Astrocyte (in vitro differentiated cells and primary cell): ENCODE measurements around the gene THOC3. TPM values are rescaled to one million over a fixed set of nuclear protein-coding genes. Genes with fewer than 3 reads are reported as not detected.
"Not testable (repeated sequence)": the region's sequence is repeated elsewhere in the genome, so short reads cannot be mapped to it uniquely, and the experiment has no call there.

Source experiments
- DNase-seq: peaks from one replicate; pipeline ENCODE4 v3.0.0-alpha.2; 2010; ENCODE audit warnings: low read depth
- FAIRE-seq: peaks from 2 replicates; lab custom pipeline; 2011; peaks lifted over from hg19 to GRCh38; lab: Jason Lieb, UNC
- H2AFZ ChIP-seq: 2 replicates; pipeline ENCODE4 v1.6.0; 2012; ENCODE audit warnings: low read depth, low read length, inconsistent platforms
- H3K27ac ChIP-seq: 2 replicates; pipeline ENCODE4 v1.5.1; 2011; ENCODE audit warnings: low read depth, low read length, inconsistent platforms
- H3K27me3 ChIP-seq: 2 replicates; pipeline ENCODE4 v1.6.0; 2011; ENCODE audit warnings: low read length, inconsistent platforms; ENCODE audit not compliant: insufficient read depth
- H3K36me3 ChIP-seq: 2 replicates; pipeline ENCODE4 v1.5.1; 2011; ENCODE audit warnings: low read length, inconsistent platforms; ENCODE audit not compliant: insufficient read depth
- H3K4me1 ChIP-seq: 2 replicates; pipeline ENCODE4 v1.5.1; 2011; ENCODE audit warnings: low read length, inconsistent platforms; ENCODE audit not compliant: insufficient read depth
- H3K4me2 ChIP-seq: 2 replicates; pipeline ENCODE4 v1.6.0; 2012; ENCODE audit warnings: low read length, inconsistent platforms
- H3K4me3 ChIP-seq: 2 replicates; pipeline ENCODE4 v1.5.1; 2011; ENCODE audit warnings: low read depth, mild to moderate bottlenecking, low read length, inconsistent platforms; ENCODE audit not compliant: insufficient read depth
- H3K79me2 ChIP-seq: 2 replicates; pipeline ENCODE4 v1.6.0; 2012; ENCODE audit warnings: mild to moderate bottlenecking, low read length, inconsistent platforms; ENCODE audit not compliant: insufficient read depth
- H3K9ac ChIP-seq: 2 replicates; pipeline ENCODE4 v1.6.0; 2012; ENCODE audit warnings: mild to moderate bottlenecking, low read length, inconsistent platforms
- H3K9me3 ChIP-seq: 2 replicates; pipeline ENCODE4 v1.5.1; 2012; ENCODE audit warnings: low read depth, mild to moderate bottlenecking, low read length, inconsistent platforms; ENCODE audit not compliant: insufficient read depth
- H4K20me1 ChIP-seq: 2 replicates; pipeline ENCODE4 v1.6.0; 2012; ENCODE audit warnings: low read length, inconsistent platforms; ENCODE audit not compliant: insufficient read depth
- H3K27ac Mint-ChIP-seq: one replicate; pipeline ENCODE4 v1.8.0; 2021; ENCODE audit warnings: mild to moderate bottlenecking, mixed read lengths; ENCODE audit not compliant: unreplicated experiment
- H3K27me3 Mint-ChIP-seq: one replicate; pipeline ENCODE4 v1.8.0; 2021; ENCODE audit warnings: low read depth, mixed read lengths; ENCODE audit not compliant: unreplicated experiment
- H3K36me3 Mint-ChIP-seq: one replicate; pipeline ENCODE4 v1.8.0; 2021; ENCODE audit warnings: low read depth, mixed read lengths; ENCODE audit not compliant: unreplicated experiment
- H3K4me1 Mint-ChIP-seq: one replicate; pipeline ENCODE4 v1.8.0; 2021; ENCODE audit warnings: low read depth, mixed read lengths; ENCODE audit not compliant: unreplicated experiment
- H3K4me3 Mint-ChIP-seq: one replicate; pipeline ENCODE4 v1.8.0; 2021; ENCODE audit warnings: mild to moderate bottlenecking, moderate library complexity, mixed read lengths; ENCODE audit not compliant: unreplicated experiment
- H3K9me3 Mint-ChIP-seq: one replicate; pipeline ENCODE4 v1.8.0; 2021; ENCODE audit warnings: mild to moderate bottlenecking, mixed read lengths; ENCODE audit not compliant: unreplicated experiment
- total RNA-seq: library from RNA; stranded (reverse); gene quantifications from 2 replicates; pipeline ENCODE4 v1.2.1, GENCODE V29; 2021

Gene THOC3
- total RNA-seq, 1 donor from 2014 or later = 55.0 TPM

DNA sequence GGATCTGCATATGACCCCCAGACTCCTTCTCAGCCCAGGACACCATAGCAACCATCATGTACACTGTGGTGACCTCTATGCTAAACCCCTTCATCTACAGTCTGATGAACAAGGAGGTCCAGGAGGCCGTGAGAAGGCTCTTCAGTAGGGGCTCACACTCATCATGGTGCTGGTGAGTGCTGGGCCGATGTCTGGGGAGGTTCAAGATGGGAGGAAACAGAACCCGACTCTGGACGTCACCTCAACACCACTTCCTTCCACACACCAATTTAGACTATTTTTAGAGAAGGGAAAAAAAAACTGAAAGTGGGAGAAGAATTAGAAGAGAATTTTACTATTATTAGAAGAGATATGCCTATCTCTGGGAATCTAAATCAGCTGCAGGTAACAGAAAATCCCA is 39.1 kb upstream of the THOC3 start:
- H3K27ac ChIP-seq, H3K27me3 Mint-ChIP-seq, H3K36me3 Mint-ChIP-seq, H4K20me1 ChIP-seq, H3K36me3 ChIP-seq, H3K4me1 ChIP-seq, H3K9me3 Mint-ChIP-seq, H3K4me1 Mint-ChIP-seq, H3K4me3 ChIP-seq, H3K9me3 ChIP-seq, FAIRE-seq, H3K9ac ChIP-seq, H3K27me3 ChIP-seq, H2AFZ ChIP-seq, H3K79me2 ChIP-seq, H3K4me3 Mint-ChIP-seq, DNase-seq, H3K27ac Mint-ChIP-seq, H3K4me2 ChIP-seq: not testable (repeated sequence)

DNA sequence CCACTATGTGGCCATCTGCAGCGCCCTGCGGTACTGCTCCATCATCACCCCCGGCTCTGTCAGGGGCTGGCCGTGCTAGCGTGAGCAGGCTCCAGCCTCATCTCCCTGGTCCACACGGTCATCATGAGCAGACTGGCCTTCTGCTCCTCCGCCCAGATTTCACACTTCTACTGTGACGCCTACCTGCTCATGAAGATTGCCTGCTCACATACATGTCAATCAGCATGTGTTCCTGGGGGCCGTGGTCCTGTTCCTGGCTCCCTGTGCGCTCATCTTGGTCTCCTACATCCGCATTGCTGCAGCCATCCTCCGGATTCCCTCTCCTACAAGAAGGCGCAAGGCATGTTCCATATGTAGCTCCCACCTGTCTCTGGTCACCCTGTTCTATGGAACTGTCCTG is 38.7 kb upstream of the THOC3 start:
- H3K9me3 ChIP-seq, H3K27ac ChIP-seq, FAIRE-seq, H3K36me3 ChIP-seq, H3K79me2 ChIP-seq, H3K36me3 Mint-ChIP-seq, H3K9ac ChIP-seq, H3K4me3 ChIP-seq, H3K27ac Mint-ChIP-seq, H3K4me1 Mint-ChIP-seq, H3K4me2 ChIP-seq, H4K20me1 ChIP-seq, H3K4me3 Mint-ChIP-seq, H3K4me1 ChIP-seq, H3K27me3 ChIP-seq, H3K9me3 Mint-ChIP-seq, H2AFZ ChIP-seq, DNase-seq, H3K27me3 Mint-ChIP-seq: not testable (repeated sequence)

DNA sequence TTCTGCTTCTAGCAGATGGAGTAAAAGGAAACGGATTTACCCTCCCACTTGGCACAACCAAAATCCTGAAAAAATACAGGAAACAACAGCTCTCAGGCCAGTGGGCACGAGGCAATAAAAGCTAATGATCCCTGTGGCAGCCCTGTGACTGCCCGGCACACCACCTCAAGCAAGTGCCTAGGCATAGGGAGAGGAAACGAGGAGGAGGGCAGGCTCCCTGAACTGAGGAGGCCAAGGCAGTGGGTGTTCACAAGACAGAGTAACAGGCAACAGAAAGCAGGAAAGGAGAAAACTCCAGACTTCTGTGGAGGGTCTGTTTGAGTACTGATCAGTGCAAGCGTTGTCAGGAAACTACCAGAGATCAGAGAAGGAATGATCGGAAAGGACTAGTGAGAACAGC is 29.9 kb upstream of the THOC3 start:
- not testable (repeated sequence) for H3K27ac Mint-ChIP-seq, H3K9ac ChIP-seq, H3K27ac ChIP-seq, H3K9me3 Mint-ChIP-seq, H3K27me3 Mint-ChIP-seq, H3K4me2 ChIP-seq, H3K4me1 Mint-ChIP-seq, H3K36me3 Mint-ChIP-seq, FAIRE-seq, DNase-seq, H2AFZ ChIP-seq, H3K9me3 ChIP-seq, H3K79me2 ChIP-seq, H3K27me3 ChIP-seq, H3K4me1 ChIP-seq, H4K20me1 ChIP-seq, H3K36me3 ChIP-seq, H3K4me3 Mint-ChIP-seq, H3K4me3 ChIP-seq

DNA sequence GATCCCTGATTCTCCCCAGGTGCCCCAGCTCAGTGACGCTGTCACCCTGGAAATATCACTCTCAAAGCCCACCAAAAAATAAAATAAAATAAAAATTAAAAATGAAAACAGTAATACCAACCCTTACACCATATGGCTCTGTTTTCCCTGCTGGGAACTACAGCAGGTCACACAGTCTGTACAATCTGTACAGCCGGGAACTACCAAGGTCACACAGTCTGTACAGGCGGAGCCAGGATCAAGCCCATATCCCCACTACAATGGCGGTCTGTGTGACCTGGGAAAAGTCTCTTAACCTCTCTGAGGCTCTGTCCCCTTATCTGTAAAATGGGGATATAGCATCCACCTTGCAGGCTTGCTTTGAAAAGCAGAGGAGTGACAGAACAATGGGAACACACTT is 29.4 kb upstream of the THOC3 start:
- H3K9ac ChIP-seq, H3K4me3 Mint-ChIP-seq, H3K9me3 Mint-ChIP-seq, H4K20me1 ChIP-seq, H3K4me1 ChIP-seq, FAIRE-seq, H3K27ac Mint-ChIP-seq, H2AFZ ChIP-seq, H3K27me3 Mint-ChIP-seq, H3K27ac ChIP-seq, H3K4me2 ChIP-seq, H3K36me3 ChIP-seq, H3K4me1 Mint-ChIP-seq, H3K27me3 ChIP-seq, DNase-seq, H3K9me3 ChIP-seq, H3K79me2 ChIP-seq, H3K36me3 Mint-ChIP-seq, H3K4me3 ChIP-seq: not testable (repeated sequence)

DNA sequence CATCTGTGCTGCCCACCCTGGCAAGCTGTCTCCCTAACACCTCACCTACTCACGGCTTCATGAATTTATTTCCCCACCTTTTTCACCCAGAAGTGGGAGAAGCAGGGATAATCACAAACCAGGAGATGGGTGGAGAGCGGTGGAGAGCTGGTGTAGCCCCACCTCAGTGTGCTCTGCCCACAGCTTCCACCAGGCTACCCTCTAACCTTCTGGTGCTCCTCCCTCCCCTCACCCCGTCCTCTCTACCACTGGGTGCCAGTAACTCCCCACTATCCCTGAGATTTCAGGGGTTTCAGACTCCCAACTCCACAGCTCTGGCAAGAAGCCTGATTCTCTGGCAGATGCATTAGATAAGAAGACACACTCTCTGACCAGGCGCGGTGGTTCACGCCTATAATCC is 28.7 kb upstream of the THOC3 start:
- H3K4me3 ChIP-seq, DNase-seq, H3K36me3 ChIP-seq, H3K27ac Mint-ChIP-seq, H3K27ac ChIP-seq, H3K27me3 Mint-ChIP-seq, H3K36me3 Mint-ChIP-seq, H3K79me2 ChIP-seq, H3K27me3 ChIP-seq, H4K20me1 ChIP-seq, H3K9ac ChIP-seq, H2AFZ ChIP-seq, H3K4me1 ChIP-seq, H3K4me2 ChIP-seq, H3K4me3 Mint-ChIP-seq, H3K4me1 Mint-ChIP-seq, FAIRE-seq, H3K9me3 ChIP-seq, H3K9me3 Mint-ChIP-seq: not testable (repeated sequence)

DNA sequence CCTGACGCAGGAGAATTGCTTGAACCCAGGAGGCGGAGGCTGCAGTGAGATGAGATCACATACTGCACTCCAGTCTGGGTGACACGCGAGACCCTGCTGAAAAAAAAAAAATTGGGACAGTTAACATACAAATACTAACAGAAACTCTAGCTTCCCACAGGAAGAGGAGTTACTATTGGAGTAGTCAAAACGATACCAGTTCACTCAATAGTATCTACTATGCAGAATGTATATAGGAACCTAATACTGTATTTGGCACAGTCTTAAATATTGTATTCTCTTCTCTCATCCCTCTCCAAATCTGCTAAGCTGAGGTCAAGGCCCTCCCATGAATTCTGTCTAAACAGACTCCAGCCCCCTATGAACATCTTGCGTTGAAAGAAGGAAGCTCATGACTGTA is 27.4 kb upstream of the THOC3 start:
- not testable (repeated sequence) for H3K27ac ChIP-seq, H3K27ac Mint-ChIP-seq, H3K4me3 ChIP-seq, H4K20me1 ChIP-seq, H3K4me2 ChIP-seq, H3K36me3 ChIP-seq, H3K27me3 Mint-ChIP-seq, H3K27me3 ChIP-seq, H3K9me3 Mint-ChIP-seq, H2AFZ ChIP-seq, H3K36me3 Mint-ChIP-seq, DNase-seq, H3K9me3 ChIP-seq, H3K4me1 Mint-ChIP-seq, H3K79me2 ChIP-seq, H3K4me3 Mint-ChIP-seq, H3K9ac ChIP-seq, FAIRE-seq, H3K4me1 ChIP-seq
